Pancreas (tissue), 10 donors: ENCODE results near the gene DGKQ. TPM values are rescaled to one million over a fixed set of nuclear protein-coding genes. Genes with fewer than 3 reads are reported as not detected.

Experiments used
- ATAC-seq, 4 donors: fragments of 200-7000 bp; cut with Tn5 transposase; one replicate each; pipeline versions ENCODE4 v1.8.0 to v1.9.1; 2020; ENCODE audit warnings: mild to moderate bottlenecking in 4 of 4, moderate library complexity in 4 of 4
- DNase-seq, 6 donors: peaks; one replicate each; pipeline ENCODE4 v3.0.0-alpha.2; 2020
- FAIRE-seq: peaks from 2 replicates; lab custom pipeline; 2012; peaks lifted over from hg19 to GRCh38; lab: Jason Lieb, UNC
- H3K27ac ChIP-seq, 4 donors: fragments of 200-600 bp; sonication (generic); 1 replicate in 3 of 4; 2 replicates in 1 of 4; pipeline versions ENCODE4 v1.5.0 to v1.8.0; 2020
- H3K27me3 ChIP-seq, 4 donors: fragments of 200-600 bp; one replicate each; pipeline ENCODE4 v1.8.0; 2021
- H3K36me3 ChIP-seq, 3 donors: fragments of 200-600 bp; sonication (generic) in 1 of 3; one replicate each; pipeline versions ENCODE4 v1.5.0 to v1.8.0; 2020 to 2021
- H3K4me1 ChIP-seq, 3 donors: fragments of 200-600 bp; one replicate each; pipeline ENCODE4 v1.8.0; 2021
- H3K4me3 ChIP-seq, 4 donors: fragments of 200-600 bp; sonication (generic) in 2 of 4; one replicate each; pipeline versions ENCODE4 v1.5.0 to v1.8.0; 2020 to 2021
- H3K9me3 ChIP-seq, 4 donors: fragments of 200-600 bp; one replicate each; pipeline ENCODE4 v1.8.0; 2021
- WGBS, 2 donors: extraction: QIAGEN DNeasy Blood & Tissue Kit; methylation state at CpG; one replicate each; pipeline ENCODE4 v1.1.7; 2013; 5-methylcytosine and 5-hydroxymethylcytosine counted together
- intact Hi-C, 3 donors: fragments of 100-400 bp; cut with DNase I; formaldehyde crosslinking; loops; one replicate each; pipeline versions ENCODE4 v1.11.1 to v1.14.2; 2022
- polyA plus RNA-seq, 2 donors: library from polyadenylated mRNA; stranded (reverse); fragments of 200-250 nt; gene quantifications; one replicate each; pipeline ENCODE4 v1.2.3, GENCODE V29; 2013
- total RNA-seq, 6 donors: library from RNA; stranded (reverse); fragmentation: NEBNext Ultra II Directional in 4 of 6; extraction: Animal tissue kit (Norgen Biotek cat#: 25700) in 4 of 6; gene quantifications; one replicate each; pipeline versions ENCODE4 v1.2.1 to v1.2.4, GENCODE V29; 2021 to 2023
- TF ChIP-seq, protein P1 (sequence below), 4 donors: fragments of 200-600 bp; sonication (generic) in 3 of 4; IDR thresholded peaks; one replicate each; pipeline versions ENCODE4 v1.5.0 to v1.8.0; 2021; ENCODE audit warnings: antibody characterized with exemption in 4 of 4
- donor health status: healthy with polysubstance abuse.
- donor health status: DM: no; HTN: no; CAD: no; lungs with moderate emphysema.
- donor health status: DM: no; HTN: no; CAD: no.
- donor health status: control.
- donor health status: control.
- donor health status: Bipolar disorder and iron deficiency.
- donor health status: DM: yes; HTN: yes; CAD: no.
- donor health status: DM: no; HTN: no; CAD: no.
- donor health status: DM: no; HTN: no; CAD: no.
- donor health status: DM: yes; HTN: yes; CAD: no.

DGKQ gene
- 10 to 100 TPM in 1 of 6 donors, 1 to 10 TPM in 5; 5.7 to 11.3 (median 7.4) TPM for total RNA-seq
- 10 to 100 TPM in 1 of 2 donors, 1 to 10 TPM in 1; 10.0 to 11.7 TPM for polyA plus RNA-seq

- 25 to 31% methylated on average over 74 to 123 of the region's 123 CpGs for WGBS, 2 donors
- intact Hi-C loops, result no loop called here
- Histone ChIP-seq H3K36me3 (no peaks in the 10 kb centered on the region), H3K4me3 (peak within 1 kb of the TSS; percentile 57 to 87 (median 72)), H3K27ac (no peak within 1 kb of the TSS), H3K9me3 (no peaks in the 10 kb centered on the region), H3K27me3 (no peaks in the 10 kb centered on the region), H3K4me1 (peaks cover 10 to 17% (median 10%) of the 10 kb centered on the region in 3 donors)
- TF ChIP-seq, protein P1, sequence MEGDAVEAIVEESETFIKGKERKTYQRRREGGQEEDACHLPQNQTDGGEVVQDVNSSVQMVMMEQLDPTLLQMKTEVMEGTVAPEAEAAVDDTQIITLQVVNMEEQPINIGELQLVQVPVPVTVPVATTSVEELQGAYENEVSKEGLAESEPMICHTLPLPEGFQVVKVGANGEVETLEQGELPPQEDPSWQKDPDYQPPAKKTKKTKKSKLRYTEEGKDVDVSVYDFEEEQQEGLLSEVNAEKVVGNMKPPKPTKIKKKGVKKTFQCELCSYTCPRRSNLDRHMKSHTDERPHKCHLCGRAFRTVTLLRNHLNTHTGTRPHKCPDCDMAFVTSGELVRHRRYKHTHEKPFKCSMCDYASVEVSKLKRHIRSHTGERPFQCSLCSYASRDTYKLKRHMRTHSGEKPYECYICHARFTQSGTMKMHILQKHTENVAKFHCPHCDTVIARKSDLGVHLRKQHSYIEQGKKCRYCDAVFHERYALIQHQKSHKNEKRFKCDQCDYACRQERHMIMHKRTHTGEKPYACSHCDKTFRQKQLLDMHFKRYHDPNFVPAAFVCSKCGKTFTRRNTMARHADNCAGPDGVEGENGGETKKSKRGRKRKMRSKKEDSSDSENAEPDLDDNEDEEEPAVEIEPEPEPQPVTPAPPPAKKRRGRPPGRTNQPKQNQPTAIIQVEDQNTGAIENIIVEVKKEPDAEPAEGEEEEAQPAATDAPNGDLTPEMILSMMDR (IDR thresholded peaks at IDR 0.05), result no peak
- ATAC-seq (peak; percentile 94 to 98 (median 96)), FAIRE-seq (no peak), DNase-seq (peak; percentile 77 to 95 (median 91))
Observed at GRCh38 chr4:973431-974397, at the start of gene DGKQ. Gene DGKQ, minus strand, starts transcription at chr4:973569. Its CDS starts 87 bp downstream, at chr4:973482.

DNA sequence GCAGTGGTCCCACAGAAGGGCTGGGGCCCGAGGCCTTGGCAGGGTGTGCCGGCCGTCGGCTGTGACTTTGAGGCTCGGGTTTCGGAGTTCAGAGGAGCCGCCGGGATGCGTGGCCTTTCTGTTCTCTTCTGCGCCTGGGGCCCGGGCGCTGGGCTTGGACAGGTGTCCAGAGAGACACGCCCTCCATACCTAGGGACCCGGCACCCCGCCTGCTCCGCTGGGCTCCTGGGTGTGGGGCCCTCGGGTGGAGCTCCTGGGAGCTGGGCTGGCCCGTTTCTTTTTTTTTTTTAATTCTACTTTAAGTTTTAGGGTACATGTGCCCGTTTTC lies 49.3 kb upstream of the DGKQ start:
- TF ChIP-seq, protein P1 (IDR thresholded peaks at IDR 0.05), result no peak
- Histone ChIP-seq H3K4me3 (no peak overlapping the region), H3K27me3 (no peaks in the 10 kb centered on the region), H3K9me3 (no peaks in the 10 kb centered on the region), H3K36me3 (peaks cover 0 to 9% (median 6%) of the 10 kb centered on the region in 3 donors), H3K4me1 (no peaks in the 10 kb centered on the region), H3K27ac (no peak overlapping the region)
- FAIRE-seq, result no peak
- intact Hi-C loops, result no loop called here
- 92 to 93% methylated on average over 19 of the region's 19 CpGs for WGBS, 2 donors
- DNase-seq, result no peak
- no peak for ATAC-seq

DNA sequence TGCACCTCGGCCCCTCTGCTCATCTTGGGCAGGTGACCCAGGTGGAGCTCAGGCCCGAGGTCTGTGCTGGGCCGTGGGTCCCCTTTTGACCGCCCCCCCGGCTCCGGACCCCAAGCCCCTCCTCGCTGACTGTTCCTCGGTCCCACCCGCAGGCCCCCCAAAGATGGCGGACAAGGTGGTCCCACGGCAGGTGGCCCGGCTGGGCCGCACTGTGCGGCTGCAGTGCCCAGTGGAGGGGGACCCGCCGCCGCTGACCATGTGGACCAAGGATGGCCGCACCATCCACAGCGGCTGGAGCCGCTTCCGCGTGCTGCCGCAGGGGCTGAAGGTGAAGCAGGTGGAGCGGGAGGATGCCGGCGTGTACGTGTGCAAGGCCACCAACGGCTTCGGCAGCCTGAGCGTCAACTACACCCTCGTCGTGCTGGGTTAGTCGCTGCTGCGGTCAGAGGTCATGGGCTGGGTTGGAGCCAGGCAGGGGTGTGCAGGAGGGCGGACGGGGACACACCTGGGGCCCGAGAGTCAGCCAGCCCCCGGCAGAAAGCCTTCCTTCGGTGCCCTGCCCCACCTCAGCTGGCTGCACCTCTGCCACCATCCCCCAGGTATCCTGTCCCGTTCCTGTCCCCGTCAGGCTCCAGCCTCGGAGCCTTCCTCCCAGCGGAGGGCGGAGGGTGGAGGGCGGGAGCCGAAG lies 48.8 kb upstream of the DGKQ start:
- intact Hi-C loops, result no loop called here
- FAIRE-seq, result no peak

DNA sequence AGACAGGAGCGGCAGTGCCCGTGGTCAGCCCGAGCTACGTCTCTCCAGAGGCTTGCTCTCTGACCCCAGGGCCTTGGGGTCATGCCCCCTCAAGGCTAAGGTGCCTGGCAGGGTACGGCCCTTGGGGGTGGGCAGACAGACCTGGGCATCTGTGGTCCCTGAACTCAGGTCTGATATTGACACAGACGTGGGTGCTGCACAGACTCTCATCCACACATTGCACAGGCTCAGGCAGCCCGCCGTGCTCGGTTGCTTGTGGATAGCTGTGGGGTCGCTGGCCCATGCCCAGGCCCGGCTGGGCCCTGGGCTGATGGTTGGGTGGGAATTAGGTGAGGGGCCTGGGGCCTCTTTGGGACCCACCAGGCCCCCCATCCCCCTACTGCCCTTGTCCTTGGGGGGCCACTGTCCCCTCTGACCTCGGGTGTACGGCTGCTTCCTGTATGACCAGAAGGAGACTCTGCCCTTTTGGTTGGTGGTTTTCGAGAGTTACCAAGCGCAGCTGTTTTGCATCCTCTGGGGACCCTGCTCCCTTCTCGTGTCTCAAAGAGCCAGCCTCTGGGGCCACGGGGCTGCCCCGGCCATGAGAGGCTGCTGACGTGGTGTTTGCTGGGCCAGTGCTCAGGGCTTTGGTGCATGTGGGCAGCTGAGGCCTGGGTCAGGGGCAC lies 48.1 kb upstream of the DGKQ start:
- WGBS, 2 donors, result 92 to 94% methylated on average over 19 of the region's 19 CpGs
- DNase-seq (no peak), ATAC-seq (no peak), FAIRE-seq (no peak)
- intact Hi-C loops, result no loop called here
- TF ChIP-seq, protein P1 (IDR thresholded peaks at IDR 0.05), result no peak
- Histone ChIP-seq H3K4me3 (no peak overlapping the region), H3K36me3 (peaks cover 0 to 9% (median 6%) of the 10 kb centered on the region in 3 donors), H3K27ac (no peak overlapping the region), H3K9me3 (no peaks in the 10 kb centered on the region), H3K27me3 (no peaks in the 10 kb centered on the region), H3K4me1 (no peaks in the 10 kb centered on the region)

More for the DNA sequence above, 48.8 kb upstream of the DGKQ start:
- no peaks in the 10 kb centered on the region for H3K27me3 ChIP-seq
- no peak overlapping the region for H3K4me3 ChIP-seq
- peaks cover 0 to 9% (median 6%) of the 10 kb centered on the region in 3 donors for H3K36me3 ChIP-seq
- H3K9me3 ChIP-seq, result no peaks in the 10 kb centered on the region
- DNase-seq (no peak), ATAC-seq (no peak)
- H3K27ac ChIP-seq, result no peak overlapping the region
- WGBS, 2 donors, result 93% methylated on average over 42 to 46 of the region's 46 CpGs
- H3K4me1 ChIP-seq, result no peaks in the 10 kb centered on the region
- TF ChIP-seq, protein P1 (IDR thresholded peaks at IDR 0.05), result no peak
